GM12865 (cell line): ENCODE data around the gene C3orf38.

ENCODE experiments used
- DNase-seq: peaks from one replicate; pipeline ENCODE4 v3.0.0; 2010; ENCODE audit warnings: low read depth
- H3K4me3 ChIP-seq: 2 replicates; pipeline ENCODE4 v1.5.1; 2011; ENCODE audit warnings: mild to moderate bottlenecking, low read depth, low read length, control low read depth
- CTCF ChIP-seq: IDR thresholded peaks from 2 replicates; pipeline ENCODE4 v1.5.1; 2011; ENCODE audit warnings: low read length, control low read depth, low read depth, inconsistent platforms; ENCODE audit not compliant: insufficient read depth; ENCODE audit errors: missing control alignments

Gene C3orf38

GRCh38 chr3:88149509-88150362, at the start of gene C3orf38:
TSS of gene C3orf38 (plus strand) at chr3:88149959. CDS start at chr3:88150053, 94 bp downstream.
- peak; percentile 92 for DNase-seq
- H3K4me3 ChIP-seq: peak within 1 kb of the TSS; percentile 99
- TF ChIP-seq CTCF: no peak

- no peak for DNase-seq
- H3K4me3 ChIP-seq: no peak overlapping the region
- no peak for TF ChIP-seq CTCF
These were observed 48.6 kb upstream of the C3orf38 start for GRCh38 chr3:88101142-88101541.

- no peak overlapping the region for H3K4me3 ChIP-seq
- DNase-seq: no peak
- TF ChIP-seq CTCF: no peak
These were observed 44.4 kb upstream of the C3orf38 start for GRCh38 chr3:88105325-88105724.

GRCh38 chr3:88112289-88112688, 37.5 kb upstream of the C3orf38 start:
- no peak for DNase-seq

GRCh38 chr3:88113311-88114162, 36.2 kb upstream of the C3orf38 start:
- TF ChIP-seq CTCF: peak; percentile 72
- DNase-seq: peak; percentile 76

More at GRCh38 chr3:88112289-88112688, 37.5 kb upstream of the C3orf38 start:
- no peak overlapping the region for H3K4me3 ChIP-seq
- TF ChIP-seq CTCF: no peak

GRCh38 chr3:88114878-88115549, 34.7 kb upstream of the C3orf38 start:
- no peak overlapping the region for H3K4me3 ChIP-seq
- TF ChIP-seq CTCF: no peak
- no peak for DNase-seq

More at GRCh38 chr3:88113311-88114162, 36.2 kb upstream of the C3orf38 start:
- no peak overlapping the region for H3K4me3 ChIP-seq
